ENCODE data around the gene OXCT1.
"Not testable (repeated sequence)": the region's sequence is repeated elsewhere in the genome, so short reads cannot be mapped to it uniquely, and the experiment has no call there.

The OXCT1 gene

DNA sequence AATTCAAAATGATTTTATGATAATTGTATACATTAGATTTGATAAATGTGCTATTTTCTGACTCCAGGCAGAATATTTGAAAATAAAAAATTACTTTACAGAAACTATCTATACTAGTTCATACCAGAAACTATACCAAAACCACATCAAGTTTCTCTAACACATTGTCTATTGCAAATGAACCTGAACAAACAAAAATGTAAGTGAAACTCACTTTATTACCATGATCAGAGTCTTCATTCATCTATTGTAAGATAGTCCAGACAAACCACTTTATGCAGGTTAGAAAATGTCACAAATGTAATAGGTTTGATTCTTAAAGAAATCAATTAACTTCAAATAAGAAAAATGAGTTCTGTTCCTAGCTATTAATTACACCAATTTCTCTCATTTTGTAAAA lies 99.4 kb downstream of the OXCT1 start:
- no peak for DNase-seq

DNA sequence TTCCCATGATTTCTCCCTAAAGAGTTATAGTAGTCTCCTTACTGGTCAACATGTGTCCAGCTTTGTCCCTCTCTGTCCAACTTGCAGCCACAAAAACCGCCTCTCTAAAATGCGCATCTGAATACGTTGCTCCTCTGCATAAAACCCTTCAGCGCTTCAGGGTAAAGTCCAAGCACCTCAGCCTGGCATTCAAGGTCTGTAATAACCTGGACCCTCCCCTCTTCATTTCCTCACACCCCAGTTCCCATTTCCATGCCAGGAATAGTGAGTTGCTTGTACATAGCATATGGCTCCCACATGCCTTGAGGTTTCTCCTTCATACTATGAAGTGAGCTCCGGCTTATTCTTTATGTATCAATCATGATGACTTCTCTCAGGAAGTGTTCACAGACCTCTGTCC lies 101.5 kb downstream of the OXCT1 start:
- DNase-seq, result no peak

- DNase-seq, result no peak
These were observed 105.6 kb downstream of the OXCT1 start for GRCh38 chr5:41764650-41765049.

- DNase-seq, result no peak
These were observed 106.7 kb downstream of the OXCT1 start for GRCh38 chr5:41763574-41763973.

GRCh38 chr5:41763081-41763480 lies 107.1 kb downstream of the OXCT1 start:
- DNase-seq, result no peak

DNA sequence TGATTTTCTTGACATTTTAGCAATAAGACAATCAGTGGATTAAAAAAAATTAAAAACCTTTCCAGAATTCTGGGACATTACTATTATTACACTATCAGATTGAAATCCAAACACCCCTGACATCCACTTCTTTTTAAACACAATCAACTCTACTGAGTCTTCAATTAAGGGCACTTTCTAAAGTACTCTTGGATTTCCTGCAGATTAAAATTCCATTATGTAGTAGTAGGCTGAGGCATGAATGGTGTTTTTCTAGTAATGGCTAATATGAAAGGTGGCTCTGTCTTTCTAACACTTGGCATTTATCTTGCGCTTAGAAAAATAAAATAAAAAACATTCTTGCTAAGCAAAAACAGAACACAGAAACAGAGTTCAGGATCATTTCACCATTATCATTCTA lies 107.8 kb downstream of the OXCT1 start:
- no peak for DNase-seq

DNA sequence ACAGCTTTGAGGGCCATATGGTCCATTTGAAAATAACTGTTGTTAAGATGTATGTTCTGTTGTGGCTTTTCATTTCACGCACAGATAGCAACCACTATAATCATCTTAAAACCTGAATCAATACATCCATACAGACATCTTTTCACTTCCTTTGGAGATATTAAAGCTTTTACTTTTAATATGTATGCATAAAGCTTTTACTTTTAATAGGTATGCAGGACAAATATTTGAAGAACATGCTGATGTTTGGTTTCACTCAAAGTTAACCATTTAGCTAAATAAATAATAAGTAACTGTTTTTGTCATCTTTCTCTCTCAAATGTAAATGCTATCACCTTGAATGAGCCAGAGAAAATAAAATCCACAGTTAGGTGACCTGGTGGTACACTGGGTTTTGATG lies 108.6 kb downstream of the OXCT1 start:
- DNase-seq, result no peak

- DNase-seq, result no peak
These were observed 114.5 kb downstream of the OXCT1 start for GRCh38 chr5:41755705-41756104.

GRCh38 chr5:41754857-41755256 lies 115.4 kb downstream of the OXCT1 start:
- DNase-seq, result no peak

GRCh38 chr5:41751867-41752266 lies 118.4 kb downstream of the OXCT1 start:
- no peak for DNase-seq

DNA sequence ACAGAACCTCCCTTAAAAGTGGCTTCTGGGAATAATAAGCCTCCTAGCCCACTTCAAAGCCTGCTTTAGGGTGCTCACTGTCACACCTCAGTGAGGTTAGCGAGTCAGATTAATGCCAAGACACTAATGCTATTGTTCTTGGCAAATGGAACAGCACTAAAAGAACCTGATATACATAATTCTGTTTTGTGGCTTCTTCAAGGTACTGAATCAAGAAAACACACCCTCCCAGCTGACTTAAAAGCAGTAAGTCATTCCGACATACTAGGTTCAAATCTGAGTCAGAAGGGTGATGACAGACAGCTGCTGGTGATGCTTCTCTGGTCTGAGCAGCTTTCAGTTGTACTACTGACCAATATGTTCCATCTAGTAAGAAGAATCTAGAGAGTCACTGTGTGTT lies 121.6 kb downstream of the OXCT1 start:
- no peak for DNase-seq

DNA sequence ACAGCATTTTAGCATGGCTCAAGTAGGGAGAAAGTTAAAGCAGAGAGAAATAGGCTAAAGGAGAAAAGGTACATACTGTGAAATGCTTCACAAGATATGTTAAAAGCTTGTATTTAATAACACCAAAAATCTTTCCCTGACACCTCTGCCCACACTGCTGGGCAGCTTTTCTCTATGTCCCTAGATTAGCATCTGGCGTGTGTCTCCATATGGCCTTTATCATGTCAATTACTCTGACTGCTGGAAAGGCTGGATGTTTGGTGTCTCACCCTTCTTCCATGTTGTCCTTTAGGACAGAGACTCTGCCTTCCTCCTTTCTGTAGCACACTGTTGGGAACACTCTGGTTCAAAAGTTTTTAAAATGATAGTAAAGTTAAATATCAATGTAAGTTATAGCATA lies 122.5 kb downstream of the OXCT1 start:
- DNase-seq, result no peak

- DNase-seq, result no peak
These were observed 122.9 kb downstream of the OXCT1 start for GRCh38 chr5:41747301-41747700.

GRCh38 chr5:41742608-41743007 lies 127.6 kb downstream of the OXCT1 start:
- DNase-seq, result not testable (repeated sequence)

GRCh38 chr5:41738710-41739354 lies 131.4 kb downstream of the OXCT1 start:
- no peak for DNase-seq

GRCh38 chr5:41736641-41737040 lies 133.6 kb downstream of the OXCT1 start:
- DNase-seq, result no peak

GRCh38 chr5:41735213-41735612 lies 135.0 kb downstream of the OXCT1 start:
- DNase-seq, result no peak

DNA sequence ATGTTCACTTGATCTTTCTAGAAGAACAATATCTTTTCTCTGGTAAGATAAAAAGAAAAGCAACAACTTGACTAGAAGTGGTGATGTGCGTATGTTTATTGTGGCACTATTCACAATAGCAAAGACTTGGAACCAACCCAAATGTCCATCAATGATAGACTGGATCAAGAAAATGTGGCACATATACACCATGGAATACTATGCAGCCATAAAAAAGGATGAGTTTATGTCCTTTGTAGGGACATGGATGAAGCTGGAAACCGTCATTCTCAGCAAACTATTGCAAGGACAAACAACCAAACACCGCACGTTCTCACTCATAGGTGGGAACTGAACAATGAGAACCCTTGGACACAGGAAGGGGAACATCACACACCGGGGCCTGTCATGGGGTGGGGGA lies 140.8 kb downstream of the OXCT1 start:
- not testable (repeated sequence) for DNase-seq

DNA sequence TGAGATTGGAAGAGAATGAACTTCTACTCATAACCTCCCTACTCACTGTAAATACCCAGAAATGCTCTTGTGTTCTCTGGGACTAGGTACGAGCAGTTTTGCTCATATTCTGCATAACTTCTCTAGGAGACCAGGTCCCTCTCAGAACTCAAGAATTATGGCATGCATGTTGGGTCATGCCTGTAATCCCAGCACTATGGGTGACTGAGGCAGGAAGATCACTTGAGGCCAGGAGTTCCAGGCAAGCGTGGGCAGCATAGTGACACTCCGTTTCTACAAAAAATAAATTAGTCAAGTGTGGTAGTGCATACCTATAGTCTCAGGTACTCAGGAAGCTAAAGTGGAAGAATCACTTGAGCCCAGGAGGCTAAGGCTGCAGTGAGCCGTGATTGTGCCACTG lies 141.9 kb downstream of the OXCT1 start:
- DNase-seq, result no peak

DNA sequence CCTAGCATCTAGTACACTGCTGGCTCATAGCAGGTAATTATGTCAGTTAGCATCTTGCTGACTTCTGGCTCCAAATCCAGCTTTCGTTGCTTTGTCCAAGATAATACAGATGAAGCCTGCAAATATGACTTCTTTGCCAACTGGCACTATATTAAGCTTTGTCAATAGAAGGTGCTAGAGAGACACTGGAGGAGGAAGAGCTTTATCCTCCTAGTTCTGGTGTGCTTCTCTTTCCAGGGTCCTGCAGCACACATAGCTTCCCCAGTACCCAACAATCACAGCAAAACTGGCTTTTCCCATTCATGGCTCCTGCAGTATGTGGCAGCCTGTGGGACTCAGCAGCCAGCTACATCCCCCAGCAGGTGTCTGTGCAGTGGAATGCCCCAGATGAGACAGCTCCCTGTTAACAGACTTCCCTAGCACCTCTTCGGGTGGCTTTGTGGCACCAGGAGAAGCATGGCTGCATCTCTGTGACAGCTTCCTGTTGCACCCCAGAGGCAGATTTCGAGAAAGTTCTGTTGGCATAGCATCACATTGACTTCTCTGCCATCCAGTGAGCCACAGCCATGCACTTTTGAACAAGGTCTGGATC lies 147.8 kb downstream of the OXCT1 start:
- DNase-seq, result no peak

DNA sequence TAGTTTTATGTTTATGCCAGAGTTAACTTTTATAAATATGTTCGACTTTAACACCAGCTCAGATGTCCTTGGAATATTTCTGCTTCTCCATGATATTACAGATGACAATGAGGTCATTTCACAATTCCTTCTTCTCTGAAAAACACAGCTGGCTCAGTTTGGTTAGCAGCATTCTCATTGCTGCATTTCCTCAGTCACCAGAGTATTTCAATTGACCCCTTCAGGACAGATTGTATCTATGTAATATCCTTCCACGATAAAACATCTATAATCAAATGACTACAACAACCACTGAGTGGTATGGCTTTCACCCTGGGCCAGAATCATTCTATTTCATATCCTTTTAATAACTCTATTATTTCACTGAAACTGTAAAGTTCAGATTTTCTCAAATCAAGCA lies 148.7 kb downstream of the OXCT1 start:
- DNase-seq, result no peak

- no peak for DNase-seq
These were observed 153.8 kb downstream of the OXCT1 start for GRCh38 chr5:41716382-41716781.

GRCh38 chr5:41714446-41714845 lies 155.8 kb downstream of the OXCT1 start:
- not testable (repeated sequence) for DNase-seq

GRCh38 chr5:41708604-41708940 lies 161.7 kb downstream of the OXCT1 start:
- DNase-seq, result no peak

- no peak for DNase-seq
These were observed 162.2 kb downstream of the OXCT1 start for GRCh38 chr5:41707853-41708603.
